ENCODE results near the gene TMEM132D.

GRCh38 chr12:129558036-129558435 is 345.8 kb downstream of the TMEM132D start:
- TF ChIP-seq, protein P1, sequence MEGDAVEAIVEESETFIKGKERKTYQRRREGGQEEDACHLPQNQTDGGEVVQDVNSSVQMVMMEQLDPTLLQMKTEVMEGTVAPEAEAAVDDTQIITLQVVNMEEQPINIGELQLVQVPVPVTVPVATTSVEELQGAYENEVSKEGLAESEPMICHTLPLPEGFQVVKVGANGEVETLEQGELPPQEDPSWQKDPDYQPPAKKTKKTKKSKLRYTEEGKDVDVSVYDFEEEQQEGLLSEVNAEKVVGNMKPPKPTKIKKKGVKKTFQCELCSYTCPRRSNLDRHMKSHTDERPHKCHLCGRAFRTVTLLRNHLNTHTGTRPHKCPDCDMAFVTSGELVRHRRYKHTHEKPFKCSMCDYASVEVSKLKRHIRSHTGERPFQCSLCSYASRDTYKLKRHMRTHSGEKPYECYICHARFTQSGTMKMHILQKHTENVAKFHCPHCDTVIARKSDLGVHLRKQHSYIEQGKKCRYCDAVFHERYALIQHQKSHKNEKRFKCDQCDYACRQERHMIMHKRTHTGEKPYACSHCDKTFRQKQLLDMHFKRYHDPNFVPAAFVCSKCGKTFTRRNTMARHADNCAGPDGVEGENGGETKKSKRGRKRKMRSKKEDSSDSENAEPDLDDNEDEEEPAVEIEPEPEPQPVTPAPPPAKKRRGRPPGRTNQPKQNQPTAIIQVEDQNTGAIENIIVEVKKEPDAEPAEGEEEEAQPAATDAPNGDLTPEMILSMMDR (IDR thresholded peaks at IDR 0.05), result no peak
- no peak for TF ChIP-seq POLR2A (IDR thresholded peaks at IDR 0.05)
- no peak for TF ChIP-seq POLR2AphosphoS5 (IDR thresholded peaks at IDR 0.05; ENCODE audit: insufficient read depth in 1 of 2, low read depth in 1 of 2)

All from vagina (tissue), 2 donors.